ENCODE measurements around the gene CD9. TPM values are rescaled to one million over a fixed set of nuclear protein-coding genes. Genes with fewer than 3 reads are reported as not detected.
A peak's percentile ranks its signal among the peaks of the same experiment; 100 is the strongest.

The CD9 gene
- total RNA-seq, 1 donor from 2014 or later, result 181 TPM

GRCh38 chr12:6279256-6279628 is 79.0 kb downstream of the CD9 start:
- Histone ChIP-seq H3K4me3 (peak overlapping the region in 1 of 2 donors; percentile 63), H3K4me1 (peaks cover 8 to 23% of the 10 kb centered on the region in 2 donors), H3K27me3 (no peaks in the 10 kb centered on the region), H3K36me3 (no peaks in the 10 kb centered on the region), H3K9me3 (no peaks in the 10 kb centered on the region), H3K27ac (peak overlapping the region; percentile 72 to 82)
- intact Hi-C loops (cut with DNase I), result loop anchor here (2.0 kb wide), 1 partner anchor 46 kb away; no protein-coding TSS in a partner anchor
- TF ChIP-seq, protein P1, sequence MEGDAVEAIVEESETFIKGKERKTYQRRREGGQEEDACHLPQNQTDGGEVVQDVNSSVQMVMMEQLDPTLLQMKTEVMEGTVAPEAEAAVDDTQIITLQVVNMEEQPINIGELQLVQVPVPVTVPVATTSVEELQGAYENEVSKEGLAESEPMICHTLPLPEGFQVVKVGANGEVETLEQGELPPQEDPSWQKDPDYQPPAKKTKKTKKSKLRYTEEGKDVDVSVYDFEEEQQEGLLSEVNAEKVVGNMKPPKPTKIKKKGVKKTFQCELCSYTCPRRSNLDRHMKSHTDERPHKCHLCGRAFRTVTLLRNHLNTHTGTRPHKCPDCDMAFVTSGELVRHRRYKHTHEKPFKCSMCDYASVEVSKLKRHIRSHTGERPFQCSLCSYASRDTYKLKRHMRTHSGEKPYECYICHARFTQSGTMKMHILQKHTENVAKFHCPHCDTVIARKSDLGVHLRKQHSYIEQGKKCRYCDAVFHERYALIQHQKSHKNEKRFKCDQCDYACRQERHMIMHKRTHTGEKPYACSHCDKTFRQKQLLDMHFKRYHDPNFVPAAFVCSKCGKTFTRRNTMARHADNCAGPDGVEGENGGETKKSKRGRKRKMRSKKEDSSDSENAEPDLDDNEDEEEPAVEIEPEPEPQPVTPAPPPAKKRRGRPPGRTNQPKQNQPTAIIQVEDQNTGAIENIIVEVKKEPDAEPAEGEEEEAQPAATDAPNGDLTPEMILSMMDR (IDR thresholded peaks at IDR 0.05), result no peak
- DNase-seq (ENCODE audit: low spot score in 2 of 2), result no peak

DNA sequence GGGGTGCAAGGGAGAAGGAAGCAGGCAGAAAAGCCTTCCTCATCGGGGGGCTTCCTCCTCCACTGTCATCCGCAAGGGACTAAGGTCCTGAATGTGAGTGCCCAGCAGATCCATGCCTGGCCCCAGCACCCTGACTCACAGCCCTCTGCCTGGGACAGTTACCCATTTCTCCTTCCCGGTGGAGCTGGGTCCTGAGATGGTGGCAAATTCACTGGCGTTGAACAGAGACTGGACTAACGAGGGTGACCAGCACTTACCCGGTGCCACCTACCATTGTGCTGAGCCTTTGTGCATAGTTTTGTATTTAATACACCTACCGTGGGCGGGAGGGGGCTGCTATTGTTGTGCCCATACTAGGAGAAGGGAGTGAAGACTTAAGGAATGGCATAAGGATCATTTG is 79.4 kb downstream of the CD9 start:
- TF ChIP-seq, protein P1 (IDR thresholded peaks at IDR 0.05), result no peak
- DNase-seq (ENCODE audit: low spot score in 2 of 2), result no peak
- intact Hi-C loops (cut with DNase I), result loop anchor here (2.0 kb wide), 1 partner anchor 47 kb away; no protein-coding TSS in a partner anchor
- peak overlapping the region; percentile 72 to 82 for H3K27ac ChIP-seq
- H3K27me3 ChIP-seq, result no peaks in the 10 kb centered on the region
- peaks cover 8 to 23% of the 10 kb centered on the region in 2 donors for H3K4me1 ChIP-seq
- H3K4me3 ChIP-seq, result no peak overlapping the region
- H3K36me3 ChIP-seq, result no peaks in the 10 kb centered on the region
- H3K9me3 ChIP-seq, result no peaks in the 10 kb centered on the region

GRCh38 chr12:6280053-6280469 is 79.9 kb downstream of the CD9 start:
- Histone ChIP-seq H3K27ac (peak overlapping the region; percentile 72 to 82), H3K4me1 (peaks cover 8 to 23% of the 10 kb centered on the region in 2 donors), H3K27me3 (no peaks in the 10 kb centered on the region), H3K9me3 (no peaks in the 10 kb centered on the region), H3K4me3 (no peak overlapping the region), H3K36me3 (no peaks in the 10 kb centered on the region)
- intact Hi-C loops (cut with DNase I), result no loop called here
- TF ChIP-seq, protein P1 (IDR thresholded peaks at IDR 0.05), result no peak
- peak; percentile 45 to 92 for DNase-seq (ENCODE audit: low spot score in 2 of 2)

- TF ChIP-seq, protein P1 (IDR thresholded peaks at IDR 0.05), result no peak
- H3K27ac ChIP-seq, result peak overlapping the region; percentile 72 to 82
- no peak for DNase-seq (ENCODE audit: low spot score in 2 of 2)
- H3K36me3 ChIP-seq, result no peaks in the 10 kb centered on the region
- H3K4me1 ChIP-seq, result peaks cover 8 to 23% of the 10 kb centered on the region in 2 donors
- H3K9me3 ChIP-seq, result no peaks in the 10 kb centered on the region
- intact Hi-C loops (cut with DNase I), result no loop called here
- H3K27me3 ChIP-seq, result no peaks in the 10 kb centered on the region
- H3K4me3 ChIP-seq, result no peak overlapping the region
Observed at GRCh38 chr12:6280672-6281071, 80.5 kb downstream of the CD9 start.

DNA sequence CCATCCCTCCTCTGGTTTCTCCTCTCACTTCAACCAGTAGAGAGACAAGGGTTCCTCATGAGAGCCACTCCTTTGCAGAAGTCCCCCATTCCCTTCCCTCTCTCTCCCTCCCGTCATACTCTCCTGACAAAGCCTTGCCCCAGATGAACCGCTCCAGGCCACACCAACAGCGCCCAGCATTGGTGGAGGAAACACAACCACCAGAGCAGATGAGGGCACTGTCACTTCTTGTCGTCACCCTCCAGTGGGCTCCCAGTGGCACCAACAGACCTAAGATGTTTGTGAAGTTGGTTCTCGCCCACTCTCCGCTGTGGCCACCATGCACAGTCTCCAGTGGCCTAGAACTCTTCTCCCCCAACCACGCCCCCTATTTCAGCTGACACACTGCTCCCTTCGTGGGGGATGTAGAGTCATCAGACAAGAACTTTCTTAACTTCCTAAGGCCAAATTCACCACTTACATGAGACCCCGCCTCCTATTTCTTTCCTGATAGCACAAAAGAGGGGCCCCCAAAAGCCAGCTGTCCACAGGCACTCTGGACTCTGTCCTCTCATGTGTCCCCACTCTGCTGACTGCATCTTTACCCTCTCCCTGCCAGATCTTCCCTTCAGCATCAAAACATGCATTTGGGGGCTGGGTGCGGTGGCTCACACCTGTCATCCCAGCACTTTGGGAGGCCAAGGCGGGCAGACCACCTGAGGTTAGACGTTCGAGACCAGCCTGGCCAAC is 81.0 kb downstream of the CD9 start:
- H3K27ac ChIP-seq, result peak overlapping the region; percentile 72 to 82
- no peak for DNase-seq (ENCODE audit: low spot score in 2 of 2)
- H3K4me3 ChIP-seq, result no peak overlapping the region
- H3K9me3 ChIP-seq, result no peaks in the 10 kb centered on the region
- intact Hi-C loops (cut with DNase I), result no loop called here
- H3K4me1 ChIP-seq, result peaks cover 8 to 23% of the 10 kb centered on the region in 2 donors
- H3K27me3 ChIP-seq, result no peaks in the 10 kb centered on the region
- TF ChIP-seq, protein P1 (IDR thresholded peaks at IDR 0.05), result no peak
- H3K36me3 ChIP-seq, result no peaks in the 10 kb centered on the region
